NK-92 treated with Interleukin-12 subunit alpha and Interleukin-12 subunit beta, amount 100 ng/mL, for 24 hours (cell line): ENCODE measurements around the gene MYO16.

ENCODE experiments used
- DNase-seq: peaks from one replicate; lab custom pipeline; 2025; lab: John Stamatoyannopoulos, UW

Gene MYO16

DNA sequence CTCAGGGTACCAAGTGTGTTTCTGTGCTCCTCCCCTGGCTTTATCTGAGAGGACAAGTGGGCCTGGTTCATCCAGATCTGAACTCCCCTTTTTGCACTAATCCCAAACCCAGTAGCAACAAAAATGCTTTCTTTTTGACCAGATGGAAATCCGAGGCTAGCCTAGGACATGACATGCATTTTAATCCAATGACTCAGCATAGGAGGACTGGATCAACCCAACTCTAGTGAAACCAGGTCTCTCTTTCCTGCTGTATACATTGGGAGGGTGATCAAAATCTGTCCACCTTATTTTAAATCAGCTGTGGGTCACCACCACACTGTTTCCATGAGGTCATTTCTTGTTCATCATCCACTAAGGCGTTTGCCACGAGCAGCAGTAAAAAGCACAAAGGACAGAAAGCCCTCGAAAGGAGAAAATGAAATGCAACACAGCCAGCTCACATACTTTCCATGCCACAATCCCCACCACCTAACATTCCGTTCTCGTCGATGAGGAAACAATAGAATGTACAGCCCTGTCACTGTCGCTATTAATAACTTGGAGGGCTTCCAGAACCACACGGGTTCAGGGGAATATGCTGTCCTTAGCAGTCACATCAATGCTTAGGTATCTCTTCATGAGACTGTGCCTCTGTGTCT, 614.0 kb downstream of the MYO16 start:
- DNase-seq, result no peak

DNA sequence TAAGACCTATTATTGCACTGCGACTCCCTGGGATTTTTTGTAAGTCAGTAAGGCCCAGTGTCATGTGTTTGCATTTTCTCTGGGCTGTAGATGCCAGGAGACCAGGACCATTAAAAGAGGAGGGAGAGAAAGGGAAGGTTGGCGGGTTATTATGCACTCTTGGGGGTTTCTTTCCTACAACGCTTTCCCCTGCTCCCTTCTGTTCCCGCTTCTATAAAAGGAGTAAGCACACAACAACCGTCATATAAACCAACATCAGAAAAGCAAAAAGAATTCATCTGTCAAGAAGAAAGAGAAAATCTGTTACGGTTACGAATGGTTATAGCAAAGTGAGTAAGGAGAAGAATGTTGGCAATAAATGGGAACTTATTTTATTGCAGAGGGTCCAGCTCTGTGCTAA, 615.2 kb downstream of the MYO16 start:
- no peak for DNase-seq

DNA sequence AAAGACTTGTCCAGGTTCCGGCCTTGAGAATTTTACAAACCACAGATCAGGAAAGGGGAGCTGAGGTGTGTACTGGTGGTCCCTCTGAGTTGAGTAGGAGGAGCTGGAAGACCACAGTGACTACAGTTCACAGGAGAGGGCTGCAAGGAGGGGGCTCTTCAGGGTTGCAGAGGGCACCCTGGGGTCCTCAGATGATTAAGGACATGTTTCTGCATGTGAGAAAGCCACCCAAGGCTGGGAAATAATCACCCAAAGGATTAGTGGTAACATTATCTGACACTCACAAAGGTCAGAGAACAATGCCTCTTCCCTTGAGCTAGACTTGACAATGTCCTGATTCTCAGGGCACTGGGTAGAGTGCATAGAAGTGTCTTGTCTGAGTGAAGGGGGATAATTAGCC, 616.6 kb downstream of the MYO16 start:
- no peak for DNase-seq

DNA sequence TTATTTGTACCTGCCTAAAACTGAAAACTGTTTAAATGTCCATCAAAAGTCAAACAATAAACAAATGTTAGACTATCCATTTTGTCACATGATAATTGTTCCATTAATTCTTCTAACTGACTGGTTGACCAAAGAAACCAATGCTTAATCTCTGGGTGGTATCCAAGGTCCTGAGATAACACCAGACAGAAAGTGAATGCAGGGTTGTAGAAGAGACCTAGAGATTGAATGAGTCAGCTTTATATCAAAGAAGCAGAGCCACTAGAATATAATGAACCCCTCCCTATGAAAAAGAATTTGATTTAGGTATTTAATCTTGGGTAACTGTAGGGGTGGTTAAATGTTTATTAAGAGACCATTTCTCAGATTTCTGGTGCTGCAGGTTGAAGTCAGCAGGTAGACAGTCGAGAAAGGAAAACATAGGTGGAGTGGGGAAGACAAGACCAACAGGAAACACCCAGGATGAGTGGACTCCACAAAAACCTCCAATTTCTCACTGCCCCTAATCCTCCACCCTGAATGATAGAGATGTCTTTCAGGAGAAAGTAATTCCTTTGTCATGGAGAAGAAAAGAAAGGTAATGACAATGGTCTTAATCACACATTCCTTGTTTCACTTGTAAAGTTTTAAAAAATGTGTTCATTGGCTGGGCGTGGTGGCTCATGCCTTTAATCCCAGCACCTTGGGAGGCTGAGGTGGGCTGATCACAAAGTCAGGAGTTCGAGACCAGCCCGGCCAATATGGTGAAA, 620.5 kb downstream of the MYO16 start:
- no peak for DNase-seq

DNA sequence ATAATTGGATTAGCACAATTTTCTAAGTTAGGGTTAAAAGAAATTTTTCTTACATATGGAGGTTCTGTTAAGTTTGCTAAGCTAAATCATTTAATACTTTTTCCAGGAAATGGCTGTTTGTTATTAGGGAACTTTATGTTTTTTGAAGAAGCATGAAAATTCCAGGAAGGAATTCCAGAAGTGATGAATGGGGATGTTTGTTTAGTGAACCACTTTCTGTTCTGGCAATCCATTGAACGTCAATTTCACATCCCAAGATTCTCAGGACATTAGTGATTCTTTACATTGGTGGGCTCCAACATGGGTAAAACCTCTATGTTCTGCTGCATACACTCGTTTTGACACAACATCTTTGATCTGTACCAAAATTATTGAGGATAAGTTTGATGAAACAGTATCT, 622.5 kb downstream of the MYO16 start:
- no peak for DNase-seq

DNA sequence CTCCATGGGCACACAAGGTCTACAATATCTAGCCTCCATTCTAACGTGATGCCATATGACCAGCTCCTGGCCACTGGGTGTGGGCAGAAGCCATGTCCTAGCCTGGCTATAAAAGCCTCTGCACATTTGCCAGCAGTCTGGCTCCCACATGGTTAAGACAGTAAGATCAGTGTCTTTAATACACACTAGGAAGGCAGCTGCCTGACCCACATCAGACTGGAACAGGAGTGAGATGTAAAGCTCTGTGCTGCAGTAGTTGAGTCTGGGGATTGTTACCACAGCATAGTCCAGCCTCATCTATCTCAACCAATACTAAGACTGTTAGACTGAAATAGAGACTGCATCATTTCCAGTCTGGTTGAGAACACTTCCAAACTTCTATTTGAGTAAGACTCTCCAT, 623.9 kb downstream of the MYO16 start:
- no peak for DNase-seq

DNA sequence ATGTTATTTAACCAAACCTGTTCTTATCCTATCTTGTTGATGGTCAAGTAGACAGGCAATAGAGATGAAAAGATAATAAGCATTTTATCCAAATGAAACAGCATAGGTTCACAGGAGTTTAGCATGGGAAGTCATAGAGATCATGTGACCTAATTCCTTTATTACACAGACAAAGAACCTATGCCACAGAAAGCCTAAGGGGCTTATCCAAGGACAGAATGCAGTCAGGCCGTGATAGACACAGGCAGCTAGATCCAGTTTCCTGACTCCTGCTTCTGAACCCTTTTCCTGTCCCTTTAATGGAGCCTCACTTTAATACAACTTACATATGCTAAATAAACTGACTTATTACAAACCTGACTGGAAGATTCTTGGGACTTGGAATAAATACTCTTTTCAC, 624.9 kb downstream of the MYO16 start:
- no peak for DNase-seq

DNA sequence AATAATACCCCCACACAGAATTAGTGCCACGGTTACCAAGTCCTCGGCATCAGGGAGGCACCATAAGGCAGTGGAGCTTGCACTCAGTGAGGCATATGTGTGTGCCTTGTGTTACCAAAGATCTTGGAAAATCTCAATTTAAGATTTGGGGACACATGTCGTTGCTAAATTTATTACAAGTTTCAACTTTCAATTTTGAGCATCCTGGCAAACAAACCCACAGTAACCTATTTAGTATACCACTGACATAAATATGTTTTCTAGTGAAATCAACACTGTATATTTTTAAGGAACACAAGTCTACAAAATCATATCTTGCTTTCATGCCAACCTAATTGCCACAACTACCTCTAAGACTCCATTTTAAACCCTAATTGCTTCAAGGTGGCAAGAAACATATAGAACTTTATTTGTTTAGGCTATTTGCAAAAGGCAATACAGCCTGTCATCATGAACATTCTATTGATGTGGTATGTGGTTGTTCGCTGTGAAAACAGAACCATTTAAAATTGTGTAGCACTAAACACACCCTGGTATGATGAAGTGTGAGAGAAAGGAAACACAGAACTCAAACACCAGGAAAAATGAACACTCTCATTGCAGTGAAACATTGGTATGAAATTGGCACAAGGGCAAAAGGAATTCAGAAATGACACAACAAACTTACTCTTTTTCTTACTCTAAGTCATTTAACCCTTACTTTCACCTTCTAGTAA, 625.9 kb downstream of the MYO16 start:
- no peak for DNase-seq

DNA sequence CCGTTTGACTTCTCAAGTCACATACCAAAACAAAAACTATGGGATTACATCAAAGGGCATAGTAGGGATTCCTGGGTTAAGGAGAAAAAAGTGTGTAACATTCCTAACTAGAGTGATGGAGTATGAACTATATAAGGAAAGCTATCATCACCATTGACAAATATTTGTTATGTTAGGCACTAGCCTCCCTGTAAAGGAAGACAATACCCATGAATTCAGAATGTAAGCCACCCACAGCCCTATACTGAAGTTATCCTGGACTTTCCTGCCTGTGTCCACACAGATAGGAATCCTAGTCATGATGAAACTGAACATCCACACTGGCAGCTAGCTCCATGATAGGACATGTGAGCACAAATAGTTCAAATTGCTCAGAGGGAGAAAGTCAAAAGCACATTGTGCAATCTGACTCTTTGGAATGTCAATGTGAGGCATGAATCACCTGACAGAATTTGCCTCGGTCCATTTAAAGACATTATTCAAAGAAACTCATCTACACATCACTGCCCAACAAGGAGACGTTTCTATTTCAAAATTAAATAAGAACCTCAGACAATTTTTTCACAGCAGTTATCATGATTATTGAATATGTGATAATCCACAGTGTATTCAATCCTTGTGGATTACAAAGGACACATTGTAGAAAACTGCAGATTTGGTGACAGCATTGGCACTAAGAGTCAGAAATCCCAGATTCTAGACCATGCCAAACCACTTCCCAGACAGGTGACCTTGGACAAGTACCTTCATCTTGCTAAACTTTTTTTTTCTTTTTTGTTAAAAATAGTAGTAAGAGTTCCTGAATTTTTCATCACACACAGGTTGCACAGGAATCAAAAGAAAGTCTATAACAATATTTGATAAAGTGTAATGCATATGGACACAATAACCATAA, 627.7 kb downstream of the MYO16 start:
- no peak for DNase-seq
